Activated naive CD4-positive, alpha-beta T cell treated with anti-CD3 and anti-CD28 coated beads, Interleukin-2, amount 50 U/mL, for 16 hours (primary cell): ENCODE data around the gene PPIP5K1.

Experiments used
- DNase-seq: peaks from one replicate; pipeline ENCODE4 v3.0.0-alpha.2; 2020

The PPIP5K1 gene

GRCh38 chr15:43517354-43518196, 72.4 kb downstream of the PPIP5K1 start, which contains the start of gene MAP1A:
Gene MAP1A (plus strand): TSS chr15:43517608. CDS start chr15:43521474, 3,866 bp downstream.
- DNase-seq = no peak

- no peak for DNase-seq
These were observed 73.1 kb downstream of the PPIP5K1 start for GRCh38 chr15:43516801-43517353.

DNA sequence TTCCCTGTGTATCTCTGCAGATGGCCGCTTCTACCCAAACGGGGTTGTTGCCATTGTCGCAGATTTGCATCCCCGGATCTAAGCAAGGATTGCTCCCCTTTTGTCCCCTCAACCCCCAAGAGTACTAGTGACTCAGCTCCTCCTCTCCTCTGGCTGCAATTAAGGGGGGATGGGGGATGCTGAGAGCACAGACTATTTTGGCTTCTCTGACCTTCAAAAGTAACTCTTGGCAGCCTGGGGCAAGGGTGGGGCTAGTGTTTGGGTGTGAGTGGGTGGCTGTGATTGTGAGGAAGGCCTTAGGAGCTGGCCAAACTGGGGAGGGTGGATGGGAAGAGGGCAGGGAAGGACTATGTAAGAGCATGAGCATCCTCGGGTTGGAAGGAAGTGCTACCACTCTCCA, 73.8 kb downstream of the PPIP5K1 start:
- DNase-seq = no peak

DNA sequence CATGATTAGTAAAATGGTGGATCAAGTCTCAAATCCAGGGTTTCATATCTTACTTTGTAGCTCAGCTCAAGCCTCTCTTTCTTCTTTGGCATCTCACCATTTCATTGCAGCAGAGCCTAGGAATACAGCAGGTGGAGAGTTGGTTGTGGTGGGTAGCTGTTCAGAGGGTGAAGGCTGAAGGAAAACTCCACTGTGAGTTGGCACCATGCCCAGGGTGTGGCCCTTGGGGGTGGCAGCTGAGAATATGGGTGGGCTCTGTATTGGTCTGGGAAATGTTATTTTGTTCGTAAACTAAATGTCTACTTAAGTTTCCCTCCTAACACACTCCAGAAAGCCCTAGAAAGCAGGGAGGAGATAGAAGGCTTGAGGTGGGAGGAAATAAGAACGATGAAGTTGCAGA, 74.3 kb downstream of the PPIP5K1 start:
- DNase-seq = no peak

- no peak for DNase-seq
These were observed 75.6 kb downstream of the PPIP5K1 start for GRCh38 chr15:43514241-43515057.

DNA sequence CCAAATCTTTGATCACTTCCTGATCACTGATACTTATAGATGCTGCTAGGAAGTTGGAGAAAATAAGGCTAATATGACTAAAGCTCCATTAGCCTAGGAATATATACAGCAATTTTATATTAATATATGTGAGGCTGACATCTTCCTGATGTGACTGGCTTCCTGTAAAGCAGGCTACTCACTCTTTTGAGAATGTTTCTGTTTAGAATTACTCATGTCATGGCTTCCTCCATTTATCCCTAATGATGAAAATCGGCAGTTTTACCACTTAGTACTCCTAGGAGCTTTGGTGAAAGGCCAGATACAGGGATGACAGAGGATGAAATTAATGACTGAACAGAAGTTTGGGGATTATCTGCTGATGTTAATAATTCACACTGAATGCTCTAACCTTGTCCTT, 76.5 kb downstream of the PPIP5K1 start:
- DNase-seq = no peak

- DNase-seq = no peak
These were observed 78.8 kb downstream of the PPIP5K1 start for GRCh38 chr15:43511012-43511885.

GRCh38 chr15:43510200-43511011, 79.6 kb downstream of the PPIP5K1 start:
- DNase-seq = peak; percentile 94

GRCh38 chr15:43509660-43510199, 80.3 kb downstream of the PPIP5K1 start:
- no peak for DNase-seq

DNA sequence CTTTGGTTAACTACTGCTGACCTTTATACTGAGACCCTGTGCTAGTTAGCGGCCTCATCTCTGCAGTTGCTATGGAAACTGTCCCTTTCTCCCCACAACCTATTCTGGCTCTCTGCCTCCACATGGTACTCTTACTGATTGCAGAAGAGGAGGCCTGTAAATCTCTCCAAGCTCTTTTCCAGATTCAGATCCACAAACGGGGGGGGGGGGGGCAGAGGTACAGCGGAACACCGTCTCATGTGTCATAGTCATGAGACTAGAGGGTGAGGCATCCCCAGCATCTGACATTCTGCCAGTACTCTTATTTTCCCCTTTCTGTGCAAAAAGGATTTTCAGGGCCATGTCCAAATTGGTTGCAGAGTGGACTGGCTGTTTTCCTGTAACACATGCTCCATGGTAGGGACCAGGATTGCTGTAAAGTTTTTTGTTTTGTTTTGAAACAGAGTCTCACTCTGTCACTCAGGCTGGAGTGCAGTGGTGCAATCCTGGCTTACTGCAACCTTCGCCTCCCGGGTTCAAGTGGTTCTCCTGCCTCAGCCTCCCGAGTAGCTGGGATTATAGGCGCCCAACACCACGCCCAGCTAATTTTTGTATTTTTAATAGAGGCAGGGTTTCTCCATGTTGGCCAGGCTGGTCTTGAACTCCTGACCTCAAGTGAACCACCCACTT, 80.9 kb downstream of the PPIP5K1 start:
- no peak for DNase-seq

DNA sequence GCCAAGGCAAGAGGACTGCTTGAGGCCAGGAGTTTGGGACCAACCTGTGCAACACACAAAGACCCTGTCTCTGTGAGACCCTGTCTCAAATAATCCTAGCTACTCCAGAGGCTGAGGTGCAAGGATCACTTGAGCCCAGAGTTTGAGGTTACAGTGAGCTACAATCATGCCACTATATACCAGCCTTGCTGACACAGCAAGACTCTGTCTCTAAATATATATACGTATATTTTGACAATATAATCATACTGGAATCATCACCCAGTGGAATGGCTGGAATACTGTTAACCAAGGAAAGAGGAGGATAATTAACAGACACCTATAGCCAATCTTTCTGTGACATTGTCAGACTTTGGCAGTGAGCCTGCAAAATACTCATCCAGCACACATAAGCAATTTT, 81.6 kb downstream of the PPIP5K1 start:
- DNase-seq = no peak

- DNase-seq = no peak
These were observed 84.3 kb downstream of the PPIP5K1 start for GRCh38 chr15:43505738-43506137.

DNA sequence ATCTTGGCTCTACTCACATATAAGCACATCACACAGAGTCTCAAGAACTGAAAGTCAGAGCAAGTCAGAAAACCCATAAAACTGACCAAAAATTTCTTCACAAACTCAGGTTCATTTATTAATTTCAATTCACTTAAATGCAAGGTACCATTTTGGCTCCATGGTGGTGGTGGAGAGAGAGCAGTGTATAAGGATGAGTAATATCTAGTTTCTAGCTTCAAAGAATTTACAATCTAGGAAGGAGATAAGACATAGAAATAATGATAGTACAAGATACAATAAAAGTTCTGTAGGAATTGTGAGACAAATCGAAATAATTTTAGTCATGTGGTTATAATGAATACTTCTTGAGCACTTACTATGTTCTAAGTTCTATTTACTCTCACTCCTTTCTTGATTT, 90.4 kb downstream of the PPIP5K1 start:
- no peak for DNase-seq

GRCh38 chr15:43498990-43499389, 91.0 kb downstream of the PPIP5K1 start:
- DNase-seq = no peak

GRCh38 chr15:43493703-43494472, 96.1 kb downstream of the PPIP5K1 start:
- DNase-seq = no peak

- DNase-seq = peak; percentile 95
These were observed 97.1 kb downstream of the PPIP5K1 start, which contains the start of gene TP53BP1 for GRCh38 chr15:43492673-43493601. Gene TP53BP1 (minus strand): TSS chr15:43493156. CDS start chr15:43493043, 113 bp downstream.

DNA sequence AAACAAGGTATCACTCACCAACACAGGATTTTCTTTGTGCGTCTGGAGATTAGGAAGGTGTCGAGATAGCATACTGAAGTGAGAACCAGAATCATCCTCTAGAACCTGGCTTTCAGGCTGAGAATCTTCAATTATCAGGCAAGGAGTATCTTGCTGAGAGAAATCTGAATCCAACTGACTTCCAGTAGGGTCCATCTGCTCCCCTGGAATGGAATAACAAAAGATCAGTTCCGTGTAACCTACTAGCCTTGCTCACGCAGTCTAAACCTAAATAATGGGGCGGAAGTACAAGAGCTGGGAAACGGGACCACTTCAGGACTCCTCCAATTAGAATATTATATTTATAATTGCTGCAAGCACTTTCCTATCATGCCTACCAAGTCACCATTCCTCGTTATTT, 97.7 kb downstream of the PPIP5K1 start:
- DNase-seq = no peak

GRCh38 chr15:43489191-43489590, 100.8 kb downstream of the PPIP5K1 start:
- no peak for DNase-seq

GRCh38 chr15:43488790-43489189, 101.2 kb downstream of the PPIP5K1 start:
- DNase-seq = no peak
